Ovary (tissue), 9 donors: ENCODE data around the gene SCT. TPM values are rescaled to one million over a fixed set of nuclear protein-coding genes. Genes with fewer than 3 reads are reported as not detected.

Experiments
- DNase-seq, 5 donors: peaks; one replicate each; pipeline ENCODE4 v3.0.0-alpha.2; 2019 to 2020
- H3K27ac ChIP-seq, 2 donors: fragments of 200-600 bp; one replicate each; pipeline versions ENCODE4 v1.5.1 to v1.8.0; 2019 to 2022
- H3K27me3 ChIP-seq: fragments of 200-600 bp; one replicate; pipeline ENCODE4 v1.8.0; 2022
- H3K36me3 ChIP-seq: fragments of 200-600 bp; sonication (generic); one replicate; pipeline ENCODE4 v1.5.1; 2019
- H3K4me1 ChIP-seq: one replicate; pipeline ENCODE4 v1.8.1; 2013; ENCODE audit warnings: mild to moderate bottlenecking, moderate library complexity; ENCODE audit not compliant: insufficient read depth
- H3K4me3 ChIP-seq: fragments of 200-600 bp; sonication (generic); one replicate; pipeline ENCODE4 v1.5.1; 2017
- H3K9me3 ChIP-seq, 2 donors: fragments of 200-600 bp in 1 of 2; sonication (generic) in 1 of 2; one replicate each; pipeline versions ENCODE4 v1.5.1 to v1.8.1; 2013 to 2019; ENCODE audit warnings: mild to moderate bottlenecking in 1 of 2, moderate library complexity in 1 of 2
- EP300 ChIP-seq: sonication (generic); formaldehyde crosslinking; IDR thresholded peaks from one replicate; pipeline ENCODE4 v1.6.1; 2017; ENCODE audit warnings: antibody characterized with exemption
- POLR2A ChIP-seq: fragments of 450-650 bp; IDR thresholded peaks from one replicate; pipeline ENCODE4 v1.6.1; 2017; ENCODE audit warnings: antibody characterized with exemption, mild to moderate bottlenecking, moderate library complexity
- WGBS, 3 donors: extraction: QIAGEN DNeasy Blood & Tissue Kit in 1 of 3; methylation state at CpG; one replicate each; pipeline versions ENCODE4 v1.1.5 to v1.1.7; 2013 to 2017; 5-methylcytosine and 5-hydroxymethylcytosine counted together
- intact Hi-C, 4 donors: fragments of 100-400 bp; cut with DNase I; formaldehyde crosslinking; loops; one replicate each; pipeline versions ENCODE4 v1.11.0 to v1.15.1; 2022 to 2023
- polyA plus RNA-seq, 2 donors: library from polyadenylated mRNA; stranded (reverse); fragments of 200-250 nt in 1 of 2; fragments of 350-450 nt in 1 of 2; fragmentation: Illumina TruSeq in 1 of 2; extraction: RNeasy Lipid Tissue Mini Kit (QIAGEN cat#74804) in 1 of 2; gene quantifications; one replicate each; pipeline ENCODE4 v1.2.3, GENCODE V29; 2013 to 2014
- total RNA-seq, 7 donors: library from RNA; depleted of rRNA in 2 of 7; stranded (reverse); fragments of >200 nt in 2 of 7; fragmentation: NEBNext Ultra II Directional in 3 of 7; extraction: Animal tissue kit (Norgen Biotek cat#: 25700) in 3 of 7; gene quantifications; one replicate each; pipeline versions ENCODE4 v1.1.0 to v1.2.4, GENCODE V29; 2016 to 2023
- TF ChIP-seq, protein P1 (sequence below), 3 donors: fragments of 450-650 bp in 2 of 3; fragments of 200-600 bp in 1 of 3; IDR thresholded peaks; one replicate each; pipeline versions ENCODE4 v1.5.1 to v1.8.0; 2016 to 2022; ENCODE audit warnings: antibody characterized with exemption in 3 of 3, mild to moderate bottlenecking in 1 of 3
- donor health status: DM: no; HTN: no; CAD: no; lungs with moderate emphysema.
- donor health status: DM: no; HTN: no; CAD: no.
- donor health status: Bipolar disorder and iron deficiency.
- donor health status: DM: yes; HTN: yes; CAD: no.
- donor health status: DM: no; HTN: no; CAD: no.
- donor health status: DM: yes; HTN: yes; CAD: no.

SCT gene
- total and polyA plus RNA-seq, 9 donors, result 0.68 TPM; not detected in 8

DNA sequence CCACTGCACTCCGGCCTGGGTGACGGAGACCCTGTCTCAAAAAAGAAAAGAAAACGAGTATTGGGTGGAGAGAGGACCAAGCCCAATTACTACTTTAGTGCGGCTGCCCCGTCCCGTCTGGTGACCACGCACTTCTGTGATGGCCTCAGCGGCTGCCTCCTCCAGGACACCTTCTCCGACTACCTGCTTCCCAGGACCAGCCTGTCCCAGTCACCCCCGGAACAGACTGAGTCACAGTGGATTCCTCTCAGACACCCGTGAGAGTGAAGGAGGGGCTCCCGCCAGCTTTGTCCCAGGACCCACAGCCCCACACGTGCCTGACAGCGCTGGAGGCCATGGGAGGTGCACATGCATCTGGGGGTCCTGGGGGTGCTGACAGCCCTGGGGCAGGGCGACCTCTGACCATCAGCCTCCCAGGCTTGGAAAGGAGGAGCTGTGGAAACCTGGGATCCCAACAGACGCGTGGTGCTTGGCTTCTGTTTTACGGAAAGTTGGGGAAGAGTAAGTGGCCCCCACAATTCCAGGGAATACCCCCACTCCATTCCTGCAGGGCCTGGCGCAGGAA lies 14.9 kb upstream of the SCT start:
- Histone ChIP-seq H3K4me1 (peaks cover 4% of the 10 kb centered on the region), H3K36me3 (no peaks in the 10 kb centered on the region), H3K9me3 (no peaks in the 10 kb centered on the region), H3K27me3 (no peaks in the 10 kb centered on the region), H3K4me3 (no peak overlapping the region), H3K27ac (no peak overlapping the region)
- WGBS, 3 donors, result 88 to 89% (median 88%) methylated on average over 19 of the region's 19 CpGs
- no peak for DNase-seq
- TF ChIP-seq POLR2A (no peak), EP300 (no peak)
- TF ChIP-seq, protein P1, sequence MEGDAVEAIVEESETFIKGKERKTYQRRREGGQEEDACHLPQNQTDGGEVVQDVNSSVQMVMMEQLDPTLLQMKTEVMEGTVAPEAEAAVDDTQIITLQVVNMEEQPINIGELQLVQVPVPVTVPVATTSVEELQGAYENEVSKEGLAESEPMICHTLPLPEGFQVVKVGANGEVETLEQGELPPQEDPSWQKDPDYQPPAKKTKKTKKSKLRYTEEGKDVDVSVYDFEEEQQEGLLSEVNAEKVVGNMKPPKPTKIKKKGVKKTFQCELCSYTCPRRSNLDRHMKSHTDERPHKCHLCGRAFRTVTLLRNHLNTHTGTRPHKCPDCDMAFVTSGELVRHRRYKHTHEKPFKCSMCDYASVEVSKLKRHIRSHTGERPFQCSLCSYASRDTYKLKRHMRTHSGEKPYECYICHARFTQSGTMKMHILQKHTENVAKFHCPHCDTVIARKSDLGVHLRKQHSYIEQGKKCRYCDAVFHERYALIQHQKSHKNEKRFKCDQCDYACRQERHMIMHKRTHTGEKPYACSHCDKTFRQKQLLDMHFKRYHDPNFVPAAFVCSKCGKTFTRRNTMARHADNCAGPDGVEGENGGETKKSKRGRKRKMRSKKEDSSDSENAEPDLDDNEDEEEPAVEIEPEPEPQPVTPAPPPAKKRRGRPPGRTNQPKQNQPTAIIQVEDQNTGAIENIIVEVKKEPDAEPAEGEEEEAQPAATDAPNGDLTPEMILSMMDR (IDR thresholded peaks at IDR 0.05), result no peak
- intact Hi-C loops, result no loop called here

DNA sequence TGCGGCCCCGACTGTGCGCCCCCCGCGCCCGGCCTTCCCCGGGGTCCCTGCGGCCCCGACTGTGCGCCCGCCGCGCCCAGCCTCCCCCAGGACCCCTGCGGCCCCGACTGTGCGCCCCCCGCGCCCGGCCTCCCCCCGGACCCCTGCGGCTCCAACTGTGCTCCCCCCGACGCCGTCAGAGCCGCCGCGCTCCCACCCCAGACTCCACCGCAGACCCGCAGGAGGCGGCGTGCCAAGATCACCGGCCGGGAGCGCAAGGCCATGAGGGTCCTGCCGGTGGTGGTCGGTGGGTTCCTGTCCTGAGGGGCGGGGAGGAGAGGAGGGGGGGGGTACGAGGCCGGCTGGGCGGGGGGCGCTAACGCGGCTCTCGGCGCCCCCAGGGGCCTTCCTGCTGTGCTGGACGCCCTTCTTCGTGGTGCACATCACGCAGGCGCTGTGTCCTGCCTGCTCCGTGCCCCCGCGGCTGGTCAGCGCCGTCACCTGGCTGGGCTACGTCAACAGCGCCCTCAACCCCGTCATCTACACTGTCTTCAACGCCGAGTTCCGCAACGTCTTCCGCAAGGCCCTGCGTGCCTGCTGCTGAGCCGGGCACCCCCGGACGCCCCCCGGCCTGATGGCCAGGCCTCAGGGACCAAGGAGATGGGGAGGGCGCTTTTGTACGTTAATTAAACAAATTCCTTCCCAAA lies 13.2 kb upstream of the SCT start:
- Histone ChIP-seq H3K27ac (no peak overlapping the region), H3K36me3 (no peaks in the 10 kb centered on the region), H3K4me1 (peaks cover 7% of the 10 kb centered on the region), H3K27me3 (no peaks in the 10 kb centered on the region), H3K9me3 (no peaks in the 10 kb centered on the region), H3K4me3 (no peak overlapping the region)
- TF ChIP-seq POLR2A (no peak), EP300 (no peak)
- TF ChIP-seq, protein P1 (IDR thresholded peaks at IDR 0.05), result no peak
- WGBS, 3 donors, result 48 to 71% (median 65%) methylated on average over 44 to 69 of the region's 69 CpGs
- no peak for DNase-seq
- intact Hi-C loops, result no loop called here

DNA sequence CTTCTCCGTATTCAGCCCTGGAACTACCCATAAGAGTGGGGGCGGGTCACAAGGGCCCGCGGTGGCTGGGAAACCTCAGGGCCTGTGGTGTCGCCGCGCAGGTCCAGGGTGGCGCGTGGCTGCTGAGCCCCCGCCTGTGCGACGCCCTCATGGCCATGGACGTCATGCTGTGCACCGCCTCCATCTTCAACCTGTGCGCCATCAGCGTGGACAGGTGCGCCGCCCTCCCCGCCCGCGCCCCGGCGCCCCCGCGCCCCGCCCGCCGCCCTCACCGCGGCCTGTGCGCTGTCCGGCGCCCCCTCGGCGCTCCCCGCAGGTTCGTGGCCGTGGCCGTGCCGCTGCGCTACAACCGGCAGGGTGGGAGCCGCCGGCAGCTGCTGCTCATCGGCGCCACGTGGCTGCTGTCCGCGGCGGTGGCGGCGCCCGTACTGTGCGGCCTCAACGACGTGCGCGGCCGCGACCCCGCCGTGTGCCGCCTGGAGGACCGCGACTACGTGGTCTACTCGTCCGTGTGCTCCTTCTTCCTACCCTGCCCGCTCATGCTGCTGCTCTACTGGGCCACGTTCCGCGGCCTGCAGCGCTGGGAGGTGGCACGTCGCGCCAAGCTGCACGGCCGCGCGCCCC lies 12.5 kb upstream of the SCT start:
- H3K4me3 ChIP-seq, result no peak overlapping the region
- intact Hi-C loops, result no loop called here
- H3K27me3 ChIP-seq, result no peaks in the 10 kb centered on the region
- no peak overlapping the region for H3K27ac ChIP-seq
- no peaks in the 10 kb centered on the region for H3K36me3 ChIP-seq
- no peaks in the 10 kb centered on the region for H3K9me3 ChIP-seq
- no peak for DNase-seq
- H3K4me1 ChIP-seq, result peaks cover 7% of the 10 kb centered on the region
- TF ChIP-seq EP300 (no peak), POLR2A (no peak)
- TF ChIP-seq, protein P1 (IDR thresholded peaks at IDR 0.05), result no peak
- WGBS, 3 donors, result 12 to 35% (median 15%) methylated on average over 33 to 80 of the region's 80 CpGs

DNA sequence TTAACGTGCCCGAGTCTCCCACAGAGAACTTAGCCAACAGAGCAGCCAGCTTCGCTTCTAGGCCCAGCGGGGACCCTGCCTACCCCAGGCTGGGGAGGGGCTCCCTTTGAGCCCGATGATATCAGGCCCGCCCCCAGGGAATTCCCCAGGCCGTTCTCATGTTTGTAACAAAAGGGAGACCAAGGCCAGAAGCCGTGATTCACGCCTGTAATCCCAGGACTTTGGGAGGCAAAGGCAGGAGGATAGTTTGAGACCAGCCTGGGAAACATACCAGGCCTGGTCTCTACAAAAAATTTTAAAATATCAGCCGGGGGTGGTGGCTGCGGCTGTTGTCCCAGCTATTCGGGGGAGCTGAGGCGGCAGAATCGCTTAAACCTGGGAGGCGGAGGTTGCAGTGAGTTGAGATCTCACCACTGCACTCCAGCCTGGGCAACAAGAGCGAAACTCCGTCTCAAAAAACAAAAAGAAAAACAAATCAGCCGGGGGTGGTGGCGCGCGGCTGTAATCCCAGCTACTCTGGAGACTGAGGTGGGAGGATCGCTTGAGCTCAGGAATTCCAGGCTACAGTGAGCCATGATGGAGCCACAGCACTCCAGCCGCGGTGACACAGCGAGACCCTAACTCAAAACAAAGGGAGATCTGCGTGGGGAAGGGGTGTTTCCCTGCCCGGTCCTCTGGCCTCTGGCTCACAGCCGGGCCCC lies 11.8 kb upstream of the SCT start:
- no peaks in the 10 kb centered on the region for H3K9me3 ChIP-seq
- no peak overlapping the region for H3K27ac ChIP-seq
- H3K36me3 ChIP-seq, result no peaks in the 10 kb centered on the region
- no peaks in the 10 kb centered on the region for H3K27me3 ChIP-seq
- DNase-seq, result no peak
- TF ChIP-seq POLR2A (no peak), EP300 (no peak)
- TF ChIP-seq, protein P1 (IDR thresholded peaks at IDR 0.05), result no peak
- intact Hi-C loops, result no loop called here
- 65 to 78% (median 65%) methylated on average over 28 of the region's 28 CpGs for WGBS, 3 donors
- peaks cover 7% of the 10 kb centered on the region for H3K4me1 ChIP-seq
- H3K4me3 ChIP-seq, result no peak overlapping the region
